ENCODE measurements around the gene MRPL24. TPM values are rescaled to one million over a fixed set of nuclear protein-coding genes. Genes with fewer than 3 reads are reported as not detected.

Gene MRPL24
- total and polyA plus RNA-seq, 2 of the 8 experiments (the other 6 are each of a cell fraction or from before 2014, with no cell fraction given), result 29.7 to 35.2 TPM

DNA sequence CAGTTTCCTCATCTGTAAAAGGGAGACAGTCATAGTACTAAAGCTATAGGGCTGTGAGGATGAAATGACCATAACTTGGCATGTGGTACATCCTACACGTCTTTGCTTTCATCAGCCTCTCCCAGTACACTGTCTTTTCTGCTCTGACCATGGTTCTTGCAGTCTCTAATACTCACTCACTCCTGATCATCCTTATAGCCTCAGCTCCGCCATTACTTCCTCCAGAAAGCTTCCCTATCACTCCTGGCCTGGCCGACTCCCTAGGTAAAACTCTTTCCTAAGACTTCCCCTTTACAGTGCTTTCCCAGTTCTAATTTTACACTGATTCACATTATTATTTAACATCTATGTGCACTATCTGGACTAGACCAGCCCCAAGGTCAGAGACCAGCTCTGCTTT lies 5.0 kb upstream of the MRPL24 start (continued):
- TF ChIP-seq, protein P1, sequence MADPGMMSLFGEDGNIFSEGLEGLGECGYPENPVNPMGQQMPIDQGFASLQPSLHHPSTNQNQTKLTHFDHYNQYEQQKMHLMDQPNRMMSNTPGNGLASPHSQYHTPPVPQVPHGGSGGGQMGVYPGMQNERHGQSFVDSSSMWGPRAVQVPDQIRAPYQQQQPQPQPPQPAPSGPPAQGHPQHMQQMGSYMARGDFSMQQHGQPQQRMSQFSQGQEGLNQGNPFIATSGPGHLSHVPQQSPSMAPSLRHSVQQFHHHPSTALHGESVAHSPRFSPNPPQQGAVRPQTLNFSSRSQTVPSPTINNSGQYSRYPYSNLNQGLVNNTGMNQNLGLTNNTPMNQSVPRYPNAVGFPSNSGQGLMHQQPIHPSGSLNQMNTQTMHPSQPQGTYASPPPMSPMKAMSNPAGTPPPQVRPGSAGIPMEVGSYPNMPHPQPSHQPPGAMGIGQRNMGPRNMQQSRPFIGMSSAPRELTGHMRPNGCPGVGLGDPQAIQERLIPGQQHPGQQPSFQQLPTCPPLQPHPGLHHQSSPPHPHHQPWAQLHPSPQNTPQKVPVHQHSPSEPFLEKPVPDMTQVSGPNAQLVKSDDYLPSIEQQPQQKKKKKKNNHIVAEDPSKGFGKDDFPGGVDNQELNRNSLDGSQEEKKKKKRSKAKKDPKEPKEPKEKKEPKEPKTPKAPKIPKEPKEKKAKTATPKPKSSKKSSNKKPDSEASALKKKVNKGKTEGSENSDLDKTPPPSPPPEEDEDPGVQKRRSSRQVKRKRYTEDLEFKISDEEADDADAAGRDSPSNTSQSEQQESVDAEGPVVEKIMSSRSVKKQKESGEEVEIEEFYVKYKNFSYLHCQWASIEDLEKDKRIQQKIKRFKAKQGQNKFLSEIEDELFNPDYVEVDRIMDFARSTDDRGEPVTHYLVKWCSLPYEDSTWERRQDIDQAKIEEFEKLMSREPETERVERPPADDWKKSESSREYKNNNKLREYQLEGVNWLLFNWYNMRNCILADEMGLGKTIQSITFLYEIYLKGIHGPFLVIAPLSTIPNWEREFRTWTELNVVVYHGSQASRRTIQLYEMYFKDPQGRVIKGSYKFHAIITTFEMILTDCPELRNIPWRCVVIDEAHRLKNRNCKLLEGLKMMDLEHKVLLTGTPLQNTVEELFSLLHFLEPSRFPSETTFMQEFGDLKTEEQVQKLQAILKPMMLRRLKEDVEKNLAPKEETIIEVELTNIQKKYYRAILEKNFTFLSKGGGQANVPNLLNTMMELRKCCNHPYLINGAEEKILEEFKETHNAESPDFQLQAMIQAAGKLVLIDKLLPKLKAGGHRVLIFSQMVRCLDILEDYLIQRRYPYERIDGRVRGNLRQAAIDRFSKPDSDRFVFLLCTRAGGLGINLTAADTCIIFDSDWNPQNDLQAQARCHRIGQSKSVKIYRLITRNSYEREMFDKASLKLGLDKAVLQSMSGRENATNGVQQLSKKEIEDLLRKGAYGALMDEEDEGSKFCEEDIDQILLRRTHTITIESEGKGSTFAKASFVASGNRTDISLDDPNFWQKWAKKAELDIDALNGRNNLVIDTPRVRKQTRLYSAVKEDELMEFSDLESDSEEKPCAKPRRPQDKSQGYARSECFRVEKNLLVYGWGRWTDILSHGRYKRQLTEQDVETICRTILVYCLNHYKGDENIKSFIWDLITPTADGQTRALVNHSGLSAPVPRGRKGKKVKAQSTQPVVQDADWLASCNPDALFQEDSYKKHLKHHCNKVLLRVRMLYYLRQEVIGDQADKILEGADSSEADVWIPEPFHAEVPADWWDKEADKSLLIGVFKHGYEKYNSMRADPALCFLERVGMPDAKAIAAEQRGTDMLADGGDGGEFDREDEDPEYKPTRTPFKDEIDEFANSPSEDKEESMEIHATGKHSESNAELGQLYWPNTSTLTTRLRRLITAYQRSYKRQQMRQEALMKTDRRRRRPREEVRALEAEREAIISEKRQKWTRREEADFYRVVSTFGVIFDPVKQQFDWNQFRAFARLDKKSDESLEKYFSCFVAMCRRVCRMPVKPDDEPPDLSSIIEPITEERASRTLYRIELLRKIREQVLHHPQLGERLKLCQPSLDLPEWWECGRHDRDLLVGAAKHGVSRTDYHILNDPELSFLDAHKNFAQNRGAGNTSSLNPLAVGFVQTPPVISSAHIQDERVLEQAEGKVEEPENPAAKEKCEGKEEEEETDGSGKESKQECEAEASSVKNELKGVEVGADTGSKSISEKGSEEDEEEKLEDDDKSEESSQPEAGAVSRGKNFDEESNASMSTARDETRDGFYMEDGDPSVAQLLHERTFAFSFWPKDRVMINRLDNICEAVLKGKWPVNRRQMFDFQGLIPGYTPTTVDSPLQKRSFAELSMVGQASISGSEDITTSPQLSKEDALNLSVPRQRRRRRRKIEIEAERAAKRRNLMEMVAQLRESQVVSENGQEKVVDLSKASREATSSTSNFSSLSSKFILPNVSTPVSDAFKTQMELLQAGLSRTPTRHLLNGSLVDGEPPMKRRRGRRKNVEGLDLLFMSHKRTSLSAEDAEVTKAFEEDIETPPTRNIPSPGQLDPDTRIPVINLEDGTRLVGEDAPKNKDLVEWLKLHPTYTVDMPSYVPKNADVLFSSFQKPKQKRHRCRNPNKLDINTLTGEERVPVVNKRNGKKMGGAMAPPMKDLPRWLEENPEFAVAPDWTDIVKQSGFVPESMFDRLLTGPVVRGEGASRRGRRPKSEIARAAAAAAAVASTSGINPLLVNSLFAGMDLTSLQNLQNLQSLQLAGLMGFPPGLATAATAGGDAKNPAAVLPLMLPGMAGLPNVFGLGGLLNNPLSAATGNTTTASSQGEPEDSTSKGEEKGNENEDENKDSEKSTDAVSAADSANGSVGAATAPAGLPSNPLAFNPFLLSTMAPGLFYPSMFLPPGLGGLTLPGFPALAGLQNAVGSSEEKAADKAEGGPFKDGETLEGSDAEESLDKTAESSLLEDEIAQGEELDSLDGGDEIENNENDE (IDR thresholded peaks at IDR 0.05; ENCODE audit: insufficient replicate concordance, low read length), result no peak
- TF ChIP-seq JUN (IDR thresholded peaks at IDR 0.05; ENCODE audit: low read depth, low read length) (no peak), EZH2 (IDR thresholded peaks at IDR 0.05; ENCODE audit: low read depth, low read length, severe bottlenecking) (no peak), JUND (IDR thresholded peaks at IDR 0.05; ENCODE audit: low read length) (no peak), POLR2A (IDR thresholded peaks at IDR 0.05; ENCODE audit: control extremely low read depth in 1 of 2, low read depth in 2 of 2, low read length in 2 of 2) (no peak), CEBPB (IDR thresholded peaks at IDR 0.05; ENCODE audit: low read depth, low read length) (no peak), HDAC6 (IDR thresholded peaks at IDR 0.05; ENCODE audit: low read depth, low read length) (no peak)
- TF ChIP-seq, protein P2, sequence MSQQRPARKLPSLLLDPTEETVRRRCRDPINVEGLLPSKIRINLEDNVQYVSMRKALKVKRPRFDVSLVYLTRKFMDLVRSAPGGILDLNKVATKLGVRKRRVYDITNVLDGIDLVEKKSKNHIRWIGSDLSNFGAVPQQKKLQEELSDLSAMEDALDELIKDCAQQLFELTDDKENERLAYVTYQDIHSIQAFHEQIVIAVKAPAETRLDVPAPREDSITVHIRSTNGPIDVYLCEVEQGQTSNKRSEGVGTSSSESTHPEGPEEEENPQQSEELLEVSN (IDR thresholded peaks at IDR 0.05), result no peak

Measured in H1 (cell line).